GM18951 (cell line): ENCODE data around the gene GRWD1.

Experiments used
- POLR2A ChIP-seq: IDR thresholded peaks from 4 replicates; pipeline ENCODE4 v1.6.1; 2011; ENCODE audit warnings: mild to moderate bottlenecking; ENCODE audit not compliant: insufficient read length, insufficient read depth; ENCODE audit errors: extremely low read depth
- in situ Hi-C: fragments of 300-500 bp; cut with MboI; formaldehyde crosslinking; loops from one replicate; pipeline ENCODE4 v1.12.0; 2022; ENCODE audit warnings: low sequenced_read_pairs, mixed read lengths, inconsistent platforms; ENCODE audit not compliant: unreplicated experiment

The GRWD1 gene

DNA sequence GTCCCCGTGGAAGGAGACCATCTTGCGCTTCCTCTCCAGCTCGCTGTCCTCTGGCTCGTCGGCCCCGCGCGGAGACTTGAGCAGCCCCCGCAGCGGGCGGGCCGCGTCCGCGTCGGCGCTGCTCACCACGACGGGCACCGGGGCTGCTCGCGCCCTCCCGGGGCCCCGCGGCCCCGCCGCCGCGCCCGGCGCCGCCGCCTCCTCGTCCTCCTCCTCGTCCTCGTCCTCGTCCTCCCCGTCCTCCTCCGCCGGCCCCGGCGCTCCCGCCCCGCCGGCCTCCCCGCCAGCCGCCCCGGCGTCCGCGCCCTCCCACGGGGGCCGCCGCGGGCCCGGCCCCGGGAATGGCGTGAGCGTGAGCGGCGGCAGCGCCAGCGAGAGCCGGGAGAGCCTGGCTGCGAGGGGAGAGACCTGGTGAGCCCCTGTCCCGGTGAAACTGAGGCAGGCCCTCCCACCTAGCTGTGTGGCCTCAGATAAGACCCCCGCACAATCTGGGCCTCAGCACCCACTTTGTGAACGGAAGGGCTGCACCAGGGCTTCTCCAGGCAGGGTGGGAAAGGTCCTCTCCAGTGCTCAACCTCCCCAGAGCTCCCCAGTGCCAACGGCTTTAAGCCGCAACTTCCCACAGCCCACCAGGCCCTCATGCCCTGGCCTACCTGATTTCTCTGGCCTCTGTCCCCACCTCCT is 48.1 kb downstream of the GRWD1 start:
- in situ Hi-C loops, result no loop called here
- TF ChIP-seq POLR2A, result no peak

DNA sequence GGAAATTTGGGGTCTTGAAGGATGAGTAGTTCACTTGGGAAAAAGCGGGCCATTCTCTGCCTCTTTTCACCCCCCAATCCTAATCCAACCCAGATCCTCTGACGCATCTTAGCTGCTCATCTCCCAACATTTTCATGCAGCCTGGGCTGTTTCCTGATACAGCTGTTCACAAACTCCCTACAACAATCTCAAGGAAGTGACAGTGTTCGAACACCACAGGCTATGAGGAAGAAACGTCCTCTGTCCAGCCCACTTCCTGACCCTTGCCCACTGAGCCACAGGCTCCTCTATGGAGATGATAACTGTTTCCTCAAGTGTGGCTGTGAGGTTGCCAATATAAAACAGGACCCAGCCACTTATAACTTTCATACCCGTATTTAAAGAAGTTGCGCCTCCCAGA is 49.6 kb downstream of the GRWD1 start:
- no peak for TF ChIP-seq POLR2A
- in situ Hi-C loops, result no loop called here

DNA sequence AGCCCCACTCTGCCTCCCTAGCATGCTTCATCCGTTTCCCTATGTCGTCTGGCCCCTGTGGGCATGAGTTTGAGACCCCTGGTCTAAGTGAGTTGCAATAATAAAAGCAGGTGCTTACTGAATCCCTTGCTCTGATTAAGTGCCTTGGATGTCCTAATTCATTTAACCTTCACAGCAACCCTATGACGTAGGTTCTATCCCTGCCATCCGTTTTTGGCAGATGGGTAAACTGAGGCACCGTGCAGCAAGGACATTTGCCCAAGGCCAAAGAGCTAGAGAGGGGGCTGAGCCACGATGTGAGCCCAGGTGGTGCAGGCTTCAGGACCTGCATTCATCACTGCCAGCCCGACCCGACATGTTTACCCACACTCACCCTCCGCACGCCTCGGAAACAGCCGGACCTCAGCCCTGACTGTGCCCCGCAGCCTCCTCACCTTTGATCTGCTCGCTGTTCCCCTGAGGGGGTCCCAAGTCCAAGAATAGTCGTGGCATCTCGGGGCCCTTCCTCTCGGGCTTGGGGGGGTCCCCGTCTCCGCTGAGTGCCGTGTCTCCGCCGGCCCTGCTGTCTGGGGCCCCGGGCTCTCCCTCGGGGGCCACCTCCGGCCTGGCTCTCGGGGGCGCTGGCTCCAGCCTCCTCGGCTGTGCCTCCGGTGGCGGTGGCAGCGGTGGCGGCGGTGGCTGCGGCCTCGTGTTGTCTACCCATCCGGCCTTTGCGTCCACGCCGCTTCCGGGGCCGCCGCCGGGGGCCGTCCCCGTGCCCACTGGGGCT is 51.4 kb downstream of the GRWD1 start:
- no peak for TF ChIP-seq POLR2A
- in situ Hi-C loops, result no loop called here

DNA sequence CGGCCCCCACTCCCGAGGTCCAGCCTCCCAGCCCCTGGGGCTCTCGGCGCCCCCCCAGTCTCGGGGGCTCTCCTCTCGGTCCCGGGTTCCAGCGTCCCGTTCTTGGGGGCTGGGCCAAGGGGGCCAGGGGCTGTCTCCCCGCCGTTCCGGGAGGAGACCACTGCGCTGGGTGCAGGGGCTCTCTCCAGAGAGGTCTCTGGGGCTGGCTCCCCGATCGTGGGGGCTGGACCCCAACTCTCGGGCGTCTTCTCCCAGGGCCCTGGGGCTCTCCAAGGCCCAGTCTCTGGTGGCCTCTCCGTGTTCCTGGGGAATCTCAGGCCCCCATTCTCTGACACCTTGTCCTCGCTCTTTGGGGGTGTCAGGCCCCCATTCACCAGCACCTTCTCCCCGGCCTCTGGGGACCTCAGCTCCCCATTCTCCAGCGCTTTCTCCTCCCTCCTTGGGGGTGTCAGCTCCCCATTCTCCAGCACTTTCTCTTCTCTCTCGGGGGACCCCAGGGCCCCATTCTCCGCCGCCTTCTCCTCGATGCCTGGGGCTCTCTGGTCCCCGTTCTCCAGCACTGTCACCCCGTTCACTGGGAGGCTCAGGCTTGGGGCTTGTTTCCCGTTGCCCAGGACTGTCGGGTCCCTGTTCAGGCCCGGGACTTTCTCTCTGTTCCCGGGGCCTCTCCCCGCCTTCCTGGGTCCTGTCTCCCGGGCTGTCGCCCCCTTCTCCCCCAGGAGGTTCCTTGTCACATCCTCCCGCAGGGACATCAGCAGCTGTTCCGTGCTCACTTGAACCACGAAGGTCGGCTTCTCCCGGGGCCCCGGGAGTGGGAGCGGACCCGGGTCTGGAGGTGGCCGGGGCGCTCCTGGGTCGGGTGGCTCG is 52.2 kb downstream of the GRWD1 start:
- in situ Hi-C loops, result no loop called here
- TF ChIP-seq POLR2A, result no peak

DNA sequence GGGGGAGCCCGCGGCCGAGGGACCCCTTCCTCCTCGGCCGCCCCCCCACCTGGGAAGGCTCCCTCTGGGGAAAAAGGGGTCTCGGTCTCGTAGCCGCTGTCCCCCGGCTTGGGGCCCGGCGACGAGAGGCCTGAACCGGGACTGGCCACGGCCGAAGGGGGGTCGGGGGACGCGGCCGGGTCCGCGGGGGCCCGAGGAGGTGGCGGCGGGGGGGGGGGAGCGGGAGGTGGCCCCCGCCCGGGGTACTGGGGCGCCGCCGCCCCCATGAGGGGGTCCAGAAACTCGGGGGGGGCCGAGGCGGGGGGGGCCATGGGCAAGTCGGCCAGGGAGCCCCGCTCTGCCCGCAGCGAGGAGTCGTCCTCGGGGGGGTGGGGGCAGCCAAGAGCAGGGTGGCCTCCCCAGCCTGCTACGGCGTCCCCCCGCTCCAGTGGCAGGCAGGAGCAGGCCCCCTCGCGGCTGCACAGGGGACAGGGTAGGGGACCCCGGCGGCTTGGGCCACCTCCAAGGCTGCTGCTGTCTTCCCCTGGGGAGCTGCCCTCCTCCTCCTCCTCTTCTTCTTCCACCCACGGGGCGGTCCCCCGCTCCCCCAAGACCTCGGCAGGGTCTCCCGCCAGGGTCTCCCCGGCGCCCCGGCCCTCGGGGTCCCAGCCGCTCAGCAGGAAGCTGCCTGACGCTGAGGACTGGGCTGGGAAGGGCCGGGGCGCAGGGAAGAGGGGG is 53.0 kb downstream of the GRWD1 start:
- in situ Hi-C loops, result no loop called here
- no peak for TF ChIP-seq POLR2A

DNA sequence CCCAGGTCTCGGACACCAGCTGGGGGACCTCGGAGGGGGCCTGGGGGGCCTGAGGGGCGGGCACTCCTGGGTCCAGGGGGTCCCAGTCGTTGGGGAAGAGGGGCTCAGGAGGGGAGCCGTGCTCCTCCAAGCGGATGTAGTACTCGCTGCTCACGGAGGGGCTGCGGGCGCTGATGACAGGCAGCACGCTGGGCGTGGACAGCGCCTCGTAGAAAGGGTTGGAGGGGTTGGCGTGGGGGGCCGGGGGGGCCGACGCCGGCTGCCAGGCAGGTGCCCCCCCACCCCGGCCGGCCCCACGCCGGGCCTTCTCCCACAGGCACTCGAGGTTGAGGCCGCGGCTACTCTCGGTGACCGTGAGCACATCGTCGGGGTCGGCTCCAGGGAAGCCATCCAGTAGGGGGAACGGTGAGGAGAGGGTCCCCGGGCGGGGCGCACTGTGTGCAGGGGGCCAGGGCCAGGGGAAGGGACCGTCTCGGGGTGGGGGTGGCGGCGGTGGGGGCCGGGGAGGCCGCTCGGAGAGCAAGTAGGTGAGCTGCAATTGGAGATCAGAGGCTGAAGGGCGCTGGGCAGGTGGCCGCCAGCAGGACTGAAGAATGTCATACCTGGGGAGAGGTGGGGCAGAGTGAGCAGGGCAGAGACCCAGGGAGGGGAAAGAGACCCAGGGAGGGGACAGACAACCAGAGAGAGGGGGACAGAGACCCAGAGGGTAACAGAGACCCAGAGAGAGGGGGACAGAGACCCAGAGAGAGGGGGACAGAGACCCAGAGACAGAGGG is 53.7 kb downstream of the GRWD1 start:
- TF ChIP-seq POLR2A, result no peak
- in situ Hi-C loops, result no loop called here

DNA sequence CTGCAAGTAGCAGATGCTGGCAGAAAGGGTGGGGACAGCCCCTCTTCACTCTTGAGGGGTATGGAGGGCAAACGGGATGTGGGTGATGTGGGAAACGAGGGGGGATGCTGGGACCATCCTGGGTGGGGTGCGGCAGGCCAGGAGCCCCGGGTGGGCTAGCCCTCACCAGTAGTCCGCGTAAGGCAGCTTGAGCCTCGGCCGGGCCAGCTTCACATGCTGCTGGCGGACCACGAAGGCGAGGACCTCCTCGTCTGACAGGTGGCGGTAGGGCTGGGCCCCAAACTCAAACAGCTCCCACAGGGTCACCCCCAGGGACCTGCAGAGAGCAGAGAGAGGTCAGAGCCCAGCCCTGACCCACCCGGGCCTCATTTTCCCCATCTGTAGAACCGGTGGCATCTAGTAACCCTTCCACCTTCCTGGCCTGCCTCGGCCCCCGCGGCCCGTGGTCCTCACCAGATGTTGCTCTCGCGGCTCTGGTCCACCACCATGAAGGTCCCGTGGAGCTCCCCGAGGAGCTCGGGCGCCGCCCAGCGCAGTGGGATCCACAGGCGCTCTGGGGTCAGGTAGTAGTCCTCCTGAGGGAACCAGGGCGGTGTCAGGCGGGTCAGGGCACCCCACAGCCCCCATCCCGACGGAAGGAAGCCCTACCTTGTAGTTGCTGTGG is 55.2 kb downstream of the GRWD1 start:
- in situ Hi-C loops, result no loop called here
- no peak for TF ChIP-seq POLR2A

DNA sequence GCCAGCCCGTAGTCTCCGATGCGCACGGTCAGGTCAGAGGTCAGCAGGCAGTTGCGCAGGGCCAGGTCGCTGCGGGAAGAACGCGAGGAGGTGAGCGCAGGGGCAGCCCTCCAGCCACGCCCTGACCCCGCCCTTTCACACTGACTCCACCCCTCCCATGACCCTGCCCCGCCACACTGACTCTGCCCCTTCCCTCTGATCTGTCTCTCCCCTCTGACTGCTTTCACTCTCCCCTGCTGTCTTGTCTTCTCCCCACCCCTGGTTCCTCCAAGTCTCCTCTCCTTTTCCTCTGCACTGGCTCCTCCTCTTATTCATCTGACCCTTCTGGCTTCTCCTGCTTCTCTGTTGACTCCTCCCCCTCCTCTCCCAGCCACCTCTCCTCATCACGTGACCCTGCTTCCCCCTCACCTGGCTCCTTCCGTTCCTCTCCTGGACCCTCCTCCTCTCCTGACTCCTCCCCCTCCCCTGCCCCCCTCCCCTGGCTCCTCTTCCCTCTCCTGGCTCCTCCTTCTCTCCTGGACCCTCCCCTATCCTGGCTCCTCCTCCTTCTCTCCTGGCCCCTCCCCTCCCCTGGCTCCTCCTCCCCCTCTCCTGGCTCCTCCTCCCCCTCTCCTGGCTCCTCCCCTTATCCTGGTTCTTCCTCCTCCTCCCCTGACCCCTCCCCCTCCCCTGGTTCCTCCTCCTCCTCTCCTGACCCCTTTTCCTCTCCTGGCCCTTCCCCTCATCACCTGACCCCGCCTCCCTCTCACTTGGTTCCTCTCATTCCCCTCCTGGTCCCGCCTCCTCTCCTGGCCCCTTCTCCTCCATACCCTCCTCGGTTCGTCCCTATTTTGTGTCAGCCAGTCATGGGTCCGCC is 55.9 kb downstream of the GRWD1 start:
- no peak for TF ChIP-seq POLR2A
- in situ Hi-C loops, result no loop called here

DNA sequence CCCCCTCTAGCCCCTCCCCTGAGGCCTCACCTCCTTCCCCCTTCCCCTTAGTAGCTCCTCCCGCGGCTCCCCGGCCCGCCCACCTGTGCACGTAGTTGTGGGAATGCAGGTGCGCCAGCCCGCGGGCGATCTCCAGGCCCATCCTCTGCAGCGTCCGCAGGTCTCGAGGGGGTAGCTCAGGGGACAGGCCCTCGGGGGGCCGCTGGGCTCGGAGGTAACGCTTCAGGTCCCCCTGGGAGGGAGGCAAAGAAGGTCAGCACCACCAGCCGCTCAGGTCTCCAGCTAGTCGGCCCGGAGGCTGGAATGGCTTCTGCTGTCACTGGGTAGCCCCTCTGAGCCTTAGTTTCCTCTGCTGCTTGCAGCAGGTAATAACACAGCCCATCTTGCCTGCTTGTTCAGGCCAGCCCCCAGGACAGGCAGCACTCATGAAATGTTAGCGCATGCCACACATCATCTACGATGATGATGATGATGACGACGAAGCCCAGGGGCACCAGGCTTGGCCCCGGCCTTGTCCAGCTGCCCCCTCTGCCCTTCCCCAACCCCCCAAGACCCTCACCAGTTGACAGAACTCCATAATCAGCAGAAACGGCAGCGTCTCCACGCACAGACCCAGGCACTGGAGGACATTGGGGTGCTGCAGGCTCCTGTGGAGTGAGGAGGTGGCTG is 56.7 kb downstream of the GRWD1 start:
- no peak for TF ChIP-seq POLR2A
- in situ Hi-C loops, result no loop called here

DNA sequence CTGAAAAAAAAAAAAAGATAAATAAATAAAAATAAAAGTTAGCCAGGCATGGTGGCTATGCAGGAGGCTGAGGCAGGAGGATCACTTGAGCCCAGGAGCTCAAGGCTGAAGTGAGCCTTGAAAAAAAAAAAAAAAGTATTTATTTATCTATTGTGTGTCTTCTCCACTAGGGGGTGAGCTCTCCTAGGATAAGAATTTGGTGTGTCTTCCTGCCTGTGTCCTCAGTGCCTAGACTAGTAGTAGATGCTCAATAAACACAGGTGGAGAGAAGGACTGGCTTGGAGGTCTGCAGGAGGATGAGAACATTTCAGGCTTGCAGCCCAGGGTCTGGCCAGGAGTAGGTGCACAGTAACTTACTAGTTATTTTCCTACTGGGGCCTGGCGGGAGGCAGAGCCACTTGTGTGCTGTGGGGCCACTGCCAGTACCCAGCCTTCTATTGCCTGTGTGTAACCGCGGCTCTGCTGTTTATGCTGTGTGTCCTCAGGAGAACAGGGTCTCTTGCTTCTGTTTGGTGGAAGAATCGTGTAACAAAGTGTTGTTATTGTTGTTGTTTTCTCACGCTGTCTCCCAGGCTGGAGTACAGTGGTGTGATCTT is 60.5 kb downstream of the GRWD1 start:
- TF ChIP-seq POLR2A, result no peak
- in situ Hi-C loops, result loop anchor here (5.0 kb wide), 1 partner anchor 81 kb away; no protein-coding TSS in a partner anchor
